GM10248 (cell line): ENCODE data around the gene EPYC.

Experiments used
- CTCF ChIA-PET: fragments of 300-600 bp; sonication (Branson Sonifier 250); formaldehyde crosslinking; extraction: SDS; loops from one replicate; lab custom pipeline; 2021; ENCODE audit warnings: antibody characterized with exemption; lab: Yijun Ruan, JAX
- POLR2A ChIA-PET: fragments of 350-650 bp; sonication (Branson Sonifier 250); formaldehyde crosslinking; extraction: SDS; loops from one replicate; lab custom pipeline; 2020; ENCODE audit warnings: antibody characterized with exemption; lab: Yijun Ruan, JAX
- DNase-seq: peaks from one replicate; pipeline ENCODE4 v3.0.0; 2012; ENCODE audit errors: extremely low spot score
- CTCF ChIP-seq: IDR thresholded peaks from 2 replicates; pipeline ENCODE4 v1.5.1; 2012; ENCODE audit warnings: mild to moderate bottlenecking, low read depth; ENCODE audit errors: extremely low read depth, missing control alignments, control extremely low read depth

The EPYC gene

GRCh38 chr12:90921536-90921935, 83.2 kb downstream of the EPYC start:
- no peak for DNase-seq
- POLR2A ChIA-PET, result no interaction called here
- CTCF ChIA-PET, result interaction anchor here (1.0 kb wide), 1 partner anchor 15 kb away, joined by 4 read pairs; no protein-coding TSS in a partner anchor
- no peak for TF ChIP-seq CTCF

GRCh38 chr12:90920222-90920621, 84.5 kb downstream of the EPYC start:
- POLR2A ChIA-PET, result no interaction called here
- CTCF ChIA-PET, result no interaction called here
- DNase-seq, result no peak
- TF ChIP-seq CTCF, result no peak

- POLR2A ChIA-PET, result no interaction called here
- no peak for DNase-seq
- CTCF ChIA-PET, result interaction anchor here (0.9 kb wide), 1 partner anchor 8 kb away, joined by 3 read pairs; no protein-coding TSS in a partner anchor
- TF ChIP-seq CTCF, result no peak
Observed at GRCh38 chr12:90917431-90917830, 87.3 kb downstream of the EPYC start.

GRCh38 chr12:90916516-90916915, 88.3 kb downstream of the EPYC start:
- ChIA-PET POLR2A (no interaction called here), CTCF (no interaction called here)
- DNase-seq, result no peak
- no peak for TF ChIP-seq CTCF

GRCh38 chr12:90915353-90915752, 89.4 kb downstream of the EPYC start:
- POLR2A ChIA-PET, result no interaction called here
- CTCF ChIA-PET, result interaction anchor here (1.1 kb wide), 1 partner anchor 8 kb away, joined by 3 read pairs; no protein-coding TSS in a partner anchor
- DNase-seq, result no peak
- no peak for TF ChIP-seq CTCF
